Endothelial cell of umbilical vein (primary cell): ENCODE measurements around the gene TIMM50. TPM values are rescaled to one million over a fixed set of nuclear protein-coding genes. Genes with fewer than 3 reads are reported as not detected.

ENCODE experiments used
- BruUV-seq: library from RNA; stranded (reverse); fragments of 400-500 nt; replicated peaks from 2 replicates; lab custom pipeline; 2021; lab: Mats Ljungman, UMichigan
- CTCF ChIA-PET: fragments of 300-600, 350-600 bp; sonication (Branson Sonifier 250); formaldehyde crosslinking; loops from one replicate; lab custom pipeline; 2021; ENCODE audit warnings: antibody characterized with exemption, inconsistent platforms; lab: Charles Lee
- POLR2A ChIA-PET: fragments of 300-600, 350-600 bp; sonication (Branson Sonifier 250); formaldehyde crosslinking; loops from one replicate; lab custom pipeline; 2021; ENCODE audit warnings: antibody characterized with exemption, inconsistent platforms; lab: Charles Lee
- DNase-seq: peaks from one replicate; pipeline ENCODE4 v3.0.0-alpha.2; 2011; ENCODE audit warnings: low read depth, low spot score
- FAIRE-seq: peaks from 2 replicates; lab custom pipeline; 2011; peaks lifted over from hg19 to GRCh38; lab: Jason Lieb, UNC
- H2AFZ ChIP-seq: 2 replicates; pipeline ENCODE4 v1.6.0; 2012; ENCODE audit warnings: low read depth, low read length, control low read depth, inconsistent platforms
- H3K27ac ChIP-seq: 2 replicates; pipeline ENCODE4 v1.5.1; 2011; ENCODE audit warnings: low read depth, mild to moderate bottlenecking, control low read depth, low read length, moderate library complexity; ENCODE audit not compliant: insufficient read depth
- H3K27me3 ChIP-seq, 2 experiments: 2 replicates each; pipeline versions ENCODE4 v1.6.0 to v1.6.1; 2011; ENCODE audit warnings: low read length in 2 of 2, mixed read lengths in 1 of 2; ENCODE audit not compliant: control insufficient read depth in 2 of 2, insufficient read depth in 2 of 2
- H3K36me3 ChIP-seq, 2 experiments: 2 replicates in 1 of 2; 3 replicates in 1 of 2; pipeline ENCODE4 v1.5.1; 2011; ENCODE audit warnings: low read length in 2 of 2, mild to moderate bottlenecking in 1 of 2, moderate library complexity in 1 of 2; ENCODE audit not compliant: control insufficient read depth in 2 of 2, insufficient read depth in 2 of 2; ENCODE audit errors: extremely low read depth in 1 of 2
- H3K4me1 ChIP-seq: 3 replicates; pipeline ENCODE4 v1.5.1; 2011; ENCODE audit warnings: mild to moderate bottlenecking, low read length; ENCODE audit not compliant: control insufficient read depth, insufficient read depth; ENCODE audit errors: extremely low read depth
- H3K4me2 ChIP-seq: 2 replicates; pipeline ENCODE4 v1.6.1; 2011; ENCODE audit warnings: low read length, control low read depth, mixed read lengths; ENCODE audit not compliant: insufficient read depth
- H3K4me3 ChIP-seq, 3 experiments: fragments of 200-600 bp in 1 of 3; sonication (generic), shearing (Covaris generic) in 1 of 3; replicated peaks in 1 of 3; 2 replicates each; pipeline ENCODE4 v1.5.1; 2011 to 2016; ENCODE audit warnings: control low read depth in 3 of 3, low read length in 3 of 3, mild to moderate bottlenecking in 2 of 3, inconsistent platforms in 1 of 3, low read depth in 1 of 3, moderate library complexity in 1 of 3; ENCODE audit not compliant: insufficient read depth in 1 of 3
- H3K79me2 ChIP-seq: 2 replicates; pipeline ENCODE4 v1.6.0; 2012; ENCODE audit warnings: low read length, inconsistent platforms; ENCODE audit not compliant: control insufficient read depth, insufficient read depth
- H3K9ac ChIP-seq: replicated peaks from 2 replicates; pipeline ENCODE3; 2011; ENCODE audit warnings: low read length, control low read depth; ENCODE audit not compliant: insufficient read depth; ENCODE audit errors: extremely low read depth
- H3K9me1 ChIP-seq: replicated peaks from 3 replicates; pipeline ENCODE4 v1.6.0; 2011; ENCODE audit warnings: mild to moderate bottlenecking, low read length; ENCODE audit not compliant: control insufficient read depth, insufficient read depth; ENCODE audit errors: extremely low read depth
- H3K9me3 ChIP-seq: replicated peaks from 2 replicates; pipeline ENCODE4 v1.5.1; 2012; ENCODE audit warnings: low read length, inconsistent platforms; ENCODE audit not compliant: control insufficient read depth, insufficient read depth
- H4K20me1 ChIP-seq: replicated peaks from 2 replicates; pipeline ENCODE3; 2011; ENCODE audit warnings: mild to moderate bottlenecking, low read length; ENCODE audit not compliant: control insufficient read depth, insufficient read depth; ENCODE audit errors: extremely low read depth
- CTCF ChIP-seq, 2 donors: IDR thresholded peaks; 1 replicate in 1 of 2; 2 replicates in 1 of 2; pipeline ENCODE4 v1.5.1; 2011; ENCODE audit warnings: low read length in 2 of 2, mild to moderate bottlenecking in 2 of 2, moderate library complexity in 2 of 2, control low read depth in 1 of 2, inconsistent platforms in 1 of 2, low read depth in 1 of 2; ENCODE audit not compliant: insufficient read depth in 1 of 2; ENCODE audit errors: extremely low read depth in 1 of 2
- EZH2 ChIP-seq: IDR thresholded peaks from 2 replicates; pipeline ENCODE4 v1.6.1; 2012; ENCODE audit warnings: borderline replicate concordance, low read depth, mild to moderate bottlenecking, moderate library complexity, low read length, inconsistent platforms; ENCODE audit not compliant: severe bottlenecking
- FOS ChIP-seq: IDR thresholded peaks from 2 replicates; pipeline ENCODE4 v1.6.1; 2011; ENCODE audit warnings: mild to moderate bottlenecking, low read length, moderate library complexity, borderline replicate concordance; ENCODE audit not compliant: insufficient read depth
- GATA2 ChIP-seq: IDR thresholded peaks from 2 replicates; pipeline ENCODE4 v1.7.0; 2011; ENCODE audit warnings: low read depth, mild to moderate bottlenecking, moderate library complexity, mixed read lengths, low read length; ENCODE audit not compliant: insufficient read length, insufficient read depth
- JUN ChIP-seq: IDR thresholded peaks from 2 replicates; pipeline ENCODE4 v1.6.1; 2011; ENCODE audit warnings: borderline replicate concordance, low read depth; ENCODE audit not compliant: insufficient read length, insufficient read depth
- MAX ChIP-seq: IDR thresholded peaks from 2 replicates; pipeline ENCODE4 v1.6.1; 2011; ENCODE audit not compliant: insufficient read depth, insufficient read length
- MYC ChIP-seq: IDR thresholded peaks from one replicate; pipeline ENCODE4 v1.6.1; 2011; ENCODE audit warnings: mild to moderate bottlenecking, low read depth, low read length
- POLR2A ChIP-seq: IDR thresholded peaks from 2 replicates; pipeline ENCODE4 v1.6.1; 2012; ENCODE audit warnings: low read depth, mild to moderate bottlenecking, control low read depth, low read length
- POLR2AphosphoS5 ChIP-seq: IDR thresholded peaks from 2 replicates; pipeline ENCODE4 v1.6.1; 2012; ENCODE audit warnings: low read depth, mild to moderate bottlenecking, control low read depth, low read length, moderate library complexity; ENCODE audit not compliant: insufficient read depth
- dilution Hi-C: fragments of 300-500 bp; cut with MboI; formaldehyde crosslinking; loops from one replicate; pipeline ENCODE4 v1.15.0; 2019; ENCODE audit warnings: low sequenced_read_pairs; ENCODE audit not compliant: extremely low pct_ligation_motif_present
- intact Hi-C: fragments of 100-400 bp; cut with micrococcal nuclease; formaldehyde crosslinking; loops from one replicate; pipeline ENCODE4 v1.10.0; 2022
- polyA plus RNA-seq, 4 experiments: library from polyadenylated mRNA; depleted of rRNA in 3 of 4; stranded (reverse) in 3 of 4; unstranded in 1 of 4; fragments of >200 nt; gene quantifications; 2 replicates each; pipeline versions ENCODE4 v1.2.1 to v1.2.3, GENCODE V29; 2011 to 2012; ENCODE audit warnings: missing spikeins in 1 of 4
- total RNA-seq: library from RNA; stranded (reverse); gene quantifications from 2 replicates; pipeline ENCODE4 v1.2.3, GENCODE V29; 2021

The TIMM50 gene
- total and polyA plus RNA-seq, 2 donors (not counting 3 experiments of a cell fraction or from before 2014, with no cell fraction given), result 85.7 to 118 TPM

DNA sequence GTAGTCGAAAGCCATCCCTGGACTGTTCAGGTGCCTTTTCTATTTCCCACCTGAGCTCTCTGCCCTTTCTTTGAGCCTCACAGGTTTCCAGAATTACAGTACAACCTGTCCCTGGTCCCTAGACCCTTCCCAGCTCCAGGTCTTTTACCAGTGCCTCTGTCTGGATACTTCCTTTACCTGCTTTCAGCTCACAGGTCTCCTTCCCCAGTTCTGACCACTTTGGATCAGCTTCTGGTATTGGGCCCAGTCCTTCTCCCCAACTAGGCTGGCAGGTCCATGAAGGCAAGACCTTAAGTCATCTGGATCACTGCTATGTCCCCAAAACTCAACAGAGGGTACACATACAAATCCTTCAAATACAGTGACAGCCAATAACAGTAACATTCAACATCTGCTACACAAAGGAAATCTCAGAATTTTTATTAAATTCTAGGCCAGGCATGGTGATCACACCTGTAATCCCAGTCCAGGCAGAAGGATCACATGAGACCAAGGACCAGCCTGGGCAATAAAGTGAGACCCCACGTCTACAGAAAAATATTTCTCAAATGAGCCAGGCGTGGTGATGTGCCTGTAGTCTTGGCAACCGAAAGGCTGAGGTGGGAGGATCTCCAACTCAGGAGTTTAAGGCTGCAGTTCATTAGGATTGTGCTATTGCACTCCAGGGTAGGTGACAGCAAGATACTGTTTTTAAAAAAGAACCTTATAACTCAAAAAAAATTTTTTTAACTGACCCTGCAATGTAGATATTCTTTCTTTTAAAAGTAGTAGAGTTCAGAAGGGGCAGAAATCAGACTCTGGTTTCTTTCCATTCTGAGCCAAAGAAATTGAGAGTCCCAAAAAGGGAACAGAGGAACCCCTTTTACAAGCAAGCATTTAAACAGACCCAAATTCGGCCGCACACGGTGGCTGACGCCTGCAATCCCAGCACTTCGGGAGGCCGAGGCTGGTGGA, 46.2 kb upstream of the TIMM50 start:
- no peaks in the 10 kb centered on the region for H3K9me1 ChIP-seq
- no peaks in the 10 kb centered on the region for H4K20me1 ChIP-seq
- no peaks in the 10 kb centered on the region for H3K9me3 ChIP-seq
- H2AFZ ChIP-seq, result no peak overlapping the region
- TF ChIP-seq JUN, result no peak
- TF ChIP-seq EZH2, result no peak
- no peak for TF ChIP-seq FOS
- TF ChIP-seq CTCF (IDR thresholded peaks at IDR 0.05; ENCODE audit: extremely low read depth in 1 of 2, insufficient read depth in 1 of 2, low read depth in 1 of 2, low read length in 2 of 2), result no peak
- TF ChIP-seq GATA2, result no peak
- TF ChIP-seq POLR2AphosphoS5, result no peak
- no peak for TF ChIP-seq MYC
- TF ChIP-seq MAX, result no peak
- no peak for TF ChIP-seq POLR2A
- peaks cover 29% of the 10 kb centered on the region for H3K4me1 ChIP-seq
- H3K9ac ChIP-seq, result peak overlapping the region; percentile 100
- intact Hi-C loops (loop anchor here (5.0 kb wide), 1 partner anchor 92 kb away; the partner anchor contains the start of gene SAMD4B), dilution Hi-C loops (no loop called here)
- ChIA-PET POLR2A (interaction anchor here (0.6 to 1.7 kb wide), 5 partner anchors 10 to 43 kb away, joined by 3 to 18 read pairs (median 9); partner anchors contain the start of gene PLEKHG2), CTCF (interaction anchor here (1.5 to 1.8 kb wide), 3 partner anchors 20 to 36 kb away, joined by 6 to 13 read pairs (median 9); partner anchors contain the start of gene PLEKHG2)
- no peak for FAIRE-seq
- peak overlapping the region; percentile 84 for H3K4me2 ChIP-seq
- peak overlapping the region; percentile 96 for H3K27ac ChIP-seq
- H3K36me3 ChIP-seq, result peaks cover 11 to 16% of the 10 kb centered on the region in 2 experiments
- no peak for DNase-seq
- peaks cover 31% of the 10 kb centered on the region for H3K79me2 ChIP-seq
- peak overlapping the region; percentile 96 for H3K4me3 ChIP-seq
- no peaks in the 10 kb centered on the region for H3K27me3 ChIP-seq
- TSS peak; percentile 42 for BruUV-seq
